AG10803 (cell line): ENCODE measurements around the gene PARD3B.
A peak's percentile ranks its signal among the peaks of the same experiment; 100 is the strongest.

Experiments used
- DNase-seq: peaks from one replicate; pipeline ENCODE4 v3.0.0; 2010; ENCODE audit warnings: low read depth
- H3K4me3 ChIP-seq: 2 replicates; pipeline ENCODE4 v1.5.1; 2011; ENCODE audit warnings: mild to moderate bottlenecking, low read length, control low read depth
- CTCF ChIP-seq: conservative IDR thresholded peaks from 2 replicates; pipeline ENCODE4 v1.5.1; 2011; ENCODE audit warnings: mild to moderate bottlenecking, low read length, control low read depth, inconsistent platforms

Gene PARD3B

GRCh38 chr2:205014201-205014600 is 468.9 kb downstream of the PARD3B start:
- DNase-seq, result no peak
- no peak overlapping the region for H3K4me3 ChIP-seq
- TF ChIP-seq CTCF, result no peak

GRCh38 chr2:205017381-205017780 is 472.1 kb downstream of the PARD3B start:
- H3K4me3 ChIP-seq, result no peak overlapping the region
- no peak for DNase-seq
- no peak for TF ChIP-seq CTCF

GRCh38 chr2:205017912-205018311 is 472.6 kb downstream of the PARD3B start:
- TF ChIP-seq CTCF, result no peak

GRCh38 chr2:205020673-205021072 is 475.4 kb downstream of the PARD3B start:
- H3K4me3 ChIP-seq, result no peak overlapping the region
- TF ChIP-seq CTCF, result no peak

More at GRCh38 chr2:205017912-205018311, 472.6 kb downstream of the PARD3B start:
- no peak overlapping the region for H3K4me3 ChIP-seq
- DNase-seq, result no peak

GRCh38 chr2:205022841-205023240 is 477.6 kb downstream of the PARD3B start:
- no peak for TF ChIP-seq CTCF
- no peak for DNase-seq
- H3K4me3 ChIP-seq, result no peak overlapping the region

More at GRCh38 chr2:205020673-205021072, 475.4 kb downstream of the PARD3B start:
- no peak for DNase-seq

- TF ChIP-seq CTCF, result no peak
- H3K4me3 ChIP-seq, result peak overlapping the region; percentile 49
- peak; percentile 94 for DNase-seq
Observed at GRCh38 chr2:205024822-205025518, 479.7 kb downstream of the PARD3B start.

- no peak for TF ChIP-seq CTCF
- DNase-seq, result no peak
- no peak overlapping the region for H3K4me3 ChIP-seq
Observed at GRCh38 chr2:205025580-205026240, 480.4 kb downstream of the PARD3B start.
